Measurements from ENCODE around the gene GABBR1.

The GABBR1 gene

DNA sequence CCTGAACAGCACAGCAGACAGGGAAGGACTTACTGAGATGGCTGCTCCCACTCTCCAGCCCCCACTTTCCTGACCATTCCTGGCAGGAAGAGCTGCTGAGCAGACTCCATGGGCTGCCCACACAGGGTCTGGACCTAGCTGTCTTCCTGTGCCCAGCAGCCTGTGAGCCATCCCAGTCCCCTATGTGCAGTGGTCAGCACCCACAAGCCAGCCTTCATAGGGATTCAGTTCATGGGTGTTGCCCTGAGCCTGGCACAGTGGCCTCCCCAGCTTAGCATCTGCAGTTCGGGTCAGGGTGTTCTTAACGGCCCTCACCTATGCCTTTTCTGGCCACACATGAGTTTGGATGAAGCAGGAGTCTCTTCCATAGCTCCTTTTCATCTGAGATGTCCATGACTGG, 105.4 kb downstream of the GABBR1 start:
- no peak for DNase-seq (ENCODE audit: low spot score)

GRCh38 chr6:29527126-29527525, 105.9 kb downstream of the GABBR1 start:
- DNase-seq (ENCODE audit: low spot score) = no peak

GRCh38 chr6:29525311-29525639, 107.7 kb downstream of the GABBR1 start:
- no peak for DNase-seq (ENCODE audit: low spot score)

GRCh38 chr6:29524444-29525310, 108.3 kb downstream of the GABBR1 start:
- DNase-seq (ENCODE audit: low spot score) = no peak

DNA sequence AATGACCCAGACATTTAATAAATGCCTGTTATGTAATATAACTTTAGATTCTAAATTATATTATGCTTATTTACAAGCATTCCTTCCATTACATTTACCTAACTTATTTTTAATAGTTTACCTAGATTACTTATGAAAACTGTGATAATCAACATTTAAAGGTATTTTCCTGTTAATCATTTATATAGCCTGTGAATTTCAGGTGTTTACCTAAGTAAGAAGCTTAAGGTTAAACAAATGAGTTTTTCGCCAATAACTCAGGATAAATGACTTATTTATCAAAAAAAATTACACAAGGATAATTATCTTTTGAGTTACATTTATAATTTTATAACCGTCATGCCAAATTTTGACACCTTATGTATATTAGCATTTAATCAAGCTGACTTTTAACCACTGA, 108.9 kb downstream of the GABBR1 start:
- DNase-seq (ENCODE audit: low spot score) = no peak

DNA sequence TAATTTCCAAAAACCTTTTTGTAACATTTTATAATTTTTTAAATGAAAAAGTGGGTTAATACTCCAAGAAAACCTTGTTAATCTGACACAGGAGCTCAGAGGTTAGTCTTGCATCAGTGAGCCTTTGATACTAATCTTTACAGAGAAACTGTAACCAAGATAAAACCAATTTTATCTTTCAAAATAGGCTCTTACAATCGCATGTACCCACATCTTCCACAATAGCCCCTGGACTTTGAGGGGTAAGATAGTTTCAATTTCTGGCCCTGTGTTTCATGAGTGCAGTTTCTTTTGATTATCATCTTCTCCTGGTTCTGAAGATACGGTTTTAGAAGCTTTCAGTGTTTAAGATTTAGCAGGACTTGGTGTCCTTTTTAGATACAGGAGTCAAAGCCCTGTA, 110.8 kb downstream of the GABBR1 start:
- DNase-seq (ENCODE audit: low spot score) = no peak

- DNase-seq (ENCODE audit: low spot score) = no peak
Measured at GRCh38 chr6:29521006-29521680, 111.8 kb downstream of the GABBR1 start.

- DNase-seq (ENCODE audit: low spot score) = no peak
Measured at GRCh38 chr6:29520232-29520631, 112.8 kb downstream of the GABBR1 start.

- DNase-seq (ENCODE audit: low spot score) = no peak
Measured at GRCh38 chr6:29519291-29520010, 113.5 kb downstream of the GABBR1 start.

DNA sequence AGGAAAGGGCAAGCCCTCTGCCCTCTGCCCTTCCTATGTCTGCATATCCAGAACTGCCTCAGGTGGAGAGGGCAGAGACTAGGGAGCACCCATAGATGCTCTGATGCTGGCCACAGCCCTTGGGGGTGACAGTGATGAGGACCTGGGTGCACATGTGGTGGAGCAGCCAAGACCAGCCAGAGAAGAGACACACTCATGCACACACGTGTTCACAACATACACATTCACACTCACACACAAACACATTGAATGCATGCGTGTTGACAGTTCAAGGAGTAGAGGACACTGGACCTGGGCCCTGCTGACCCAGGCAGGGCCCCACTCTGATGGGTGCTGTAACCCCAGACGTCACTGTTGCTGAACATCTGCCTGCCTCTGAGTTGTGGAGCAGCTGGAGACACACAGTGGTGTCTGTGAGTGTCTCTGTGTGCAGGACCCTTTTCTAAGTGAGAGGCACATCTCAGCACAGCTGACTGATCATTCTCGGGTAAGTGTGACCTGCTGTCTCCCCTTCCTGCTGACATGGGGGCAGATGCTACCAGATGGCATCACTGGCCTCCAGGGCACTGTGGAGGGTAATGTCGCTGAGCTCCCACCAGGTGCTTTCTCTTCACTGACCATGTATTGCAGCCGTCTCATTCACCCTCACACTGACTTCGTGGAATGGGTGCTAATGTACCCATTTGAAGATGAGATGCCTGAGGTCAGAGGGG, 115.1 kb downstream of the GABBR1 start:
- DNase-seq (ENCODE audit: low spot score) = no peak

- DNase-seq (ENCODE audit: low spot score) = no peak
Measured at GRCh38 chr6:29517245-29517644, 115.7 kb downstream of the GABBR1 start.

- no peak for DNase-seq (ENCODE audit: low spot score)
Measured at GRCh38 chr6:29516108-29516507, 116.9 kb downstream of the GABBR1 start.

DNA sequence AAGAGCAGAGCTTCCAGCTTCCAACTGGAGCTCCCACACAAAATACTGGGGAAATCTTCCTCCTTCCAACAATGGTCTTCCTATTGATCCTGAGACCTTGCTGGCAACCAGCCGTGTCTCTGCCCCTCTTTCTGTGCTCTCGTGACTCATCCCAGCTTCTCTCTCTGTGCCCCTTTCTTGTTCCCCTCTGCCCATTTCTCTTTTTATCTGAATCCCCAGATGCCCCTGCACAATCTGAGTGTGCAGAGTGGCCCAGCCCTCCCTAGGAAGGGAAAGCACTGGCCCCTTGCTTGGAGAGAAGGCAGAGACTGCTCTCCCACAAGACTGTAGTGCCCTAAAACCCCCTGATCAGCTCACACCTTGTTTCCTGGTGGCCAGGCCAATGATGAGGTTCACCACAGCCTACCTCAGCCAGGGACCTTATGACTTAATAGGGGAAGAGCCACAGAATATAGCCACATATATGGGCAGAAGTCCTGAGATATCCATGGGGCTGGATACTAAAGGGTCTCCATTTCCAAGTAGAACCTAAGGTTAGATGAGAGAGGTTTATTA, 122.2 kb downstream of the GABBR1 start:
- DNase-seq (ENCODE audit: low spot score) = no peak

DNA sequence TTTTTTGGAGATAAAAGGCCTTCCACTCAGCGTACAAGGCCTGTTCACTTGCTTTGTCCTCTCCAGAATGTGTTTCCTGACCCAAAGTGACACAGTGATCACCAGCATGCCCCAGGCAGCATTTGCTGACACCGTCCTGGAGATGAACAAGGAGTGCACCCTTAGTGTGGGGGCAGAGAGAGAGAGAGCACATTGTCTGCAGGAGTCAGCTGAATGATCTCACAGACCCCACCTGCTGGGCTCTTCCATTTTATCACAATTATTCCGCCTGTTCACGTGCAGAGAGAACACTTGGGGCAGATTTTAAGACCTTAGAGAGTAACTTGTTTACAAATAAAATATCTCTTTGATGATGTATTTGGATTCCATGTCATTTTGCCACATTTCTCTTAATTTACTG, 122.8 kb downstream of the GABBR1 start:
- DNase-seq (ENCODE audit: low spot score) = peak; percentile 7

Small RNA genes within 50 kb of the gene (small RNA-seq; reads per million reads assigned to genes)
- 0 to 1.4 reads per million in 2 experiments for gene SNORD32B
- gene SUMO2P1 = 0 to 0.35 reads per million in 2 experiments
- gene TMEM183AP1 = 0 to 0.04 reads per million in 2 experiments

All from SK-N-DZ (cell line).